Effector memory CD4-positive, alpha-beta T cell (primary cell): ENCODE results near the gene MYL6B.

Source experiments
- DNase-seq, 3 donors: peaks; one replicate each; pipeline ENCODE4 v3.0.0-alpha.2; 2020
- H3K27ac ChIP-seq: 2 replicates; pipeline ENCODE4 v1.7.0; 2013; ENCODE audit warnings: mild to moderate bottlenecking, low read length, moderate library complexity; ENCODE audit not compliant: insufficient read depth, poor library complexity, severe bottlenecking
- H3K27me3 ChIP-seq: replicated peaks from 2 replicates; pipeline ENCODE4 v1.7.0; 2013; ENCODE audit warnings: mild to moderate bottlenecking, low read length; ENCODE audit not compliant: insufficient read depth, control insufficient read depth, poor library complexity, severe bottlenecking
- H3K36me3 ChIP-seq: 2 replicates; pipeline ENCODE4 v1.7.0; 2013; ENCODE audit warnings: mild to moderate bottlenecking, low read length, moderate library complexity; ENCODE audit not compliant: control insufficient read depth, insufficient read depth
- H3K4me1 ChIP-seq: 2 replicates; pipeline ENCODE4 v1.7.0; 2013; ENCODE audit warnings: low read length, mild to moderate bottlenecking; ENCODE audit not compliant: control insufficient read depth, insufficient read depth, poor library complexity, severe bottlenecking
- H3K4me3 ChIP-seq: 2 replicates; pipeline ENCODE4 v1.7.0; 2013; ENCODE audit warnings: low read length, low read depth, mild to moderate bottlenecking; ENCODE audit not compliant: insufficient read depth, poor library complexity, severe bottlenecking
- H3K9me3 ChIP-seq: 2 replicates; pipeline ENCODE4 v1.7.0; 2013; ENCODE audit warnings: mild to moderate bottlenecking, low read length, moderate library complexity; ENCODE audit not compliant: control insufficient read depth

The MYL6B gene

DNA sequence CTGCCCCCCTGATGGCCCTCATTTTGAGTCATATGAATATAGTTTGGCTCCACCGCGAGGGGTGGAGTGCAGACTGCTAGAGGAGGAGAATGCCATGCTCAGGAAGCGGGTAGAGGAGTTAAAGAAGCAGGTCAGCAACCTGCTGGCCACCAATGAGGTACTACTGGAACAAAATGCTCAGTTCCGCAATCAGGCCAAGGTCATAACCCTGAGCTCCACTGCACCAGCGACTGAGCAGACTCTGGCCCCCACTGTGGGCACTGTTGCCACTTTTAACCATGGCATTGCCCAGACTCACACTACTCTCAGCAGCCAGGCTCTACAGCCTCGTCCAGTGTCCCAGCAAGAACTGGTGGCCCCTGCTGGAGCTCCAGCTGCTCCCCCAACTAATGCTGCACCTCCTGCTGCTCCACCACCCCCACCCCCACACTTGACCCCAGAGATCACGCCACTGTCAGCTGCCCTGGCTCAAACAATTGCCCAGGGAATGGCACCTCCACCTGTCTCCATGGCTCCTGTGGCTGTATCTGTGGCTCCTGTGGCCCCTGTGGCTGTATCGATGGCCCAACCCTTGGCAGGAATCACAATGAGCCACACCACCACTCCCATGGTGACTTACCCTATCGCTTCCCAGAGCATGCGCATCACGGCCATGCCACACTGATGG is 31.1 kb upstream of the MYL6B start:
- peaks cover 34% of the 10 kb centered on the region for H3K4me1 ChIP-seq
- no peaks in the 10 kb centered on the region for H3K27me3 ChIP-seq
- no peak overlapping the region for H3K27ac ChIP-seq
- no peaks in the 10 kb centered on the region for H3K9me3 ChIP-seq
- DNase-seq = no peak
- H3K4me3 ChIP-seq = no peak overlapping the region
- peaks cover 16% of the 10 kb centered on the region for H3K36me3 ChIP-seq

DNA sequence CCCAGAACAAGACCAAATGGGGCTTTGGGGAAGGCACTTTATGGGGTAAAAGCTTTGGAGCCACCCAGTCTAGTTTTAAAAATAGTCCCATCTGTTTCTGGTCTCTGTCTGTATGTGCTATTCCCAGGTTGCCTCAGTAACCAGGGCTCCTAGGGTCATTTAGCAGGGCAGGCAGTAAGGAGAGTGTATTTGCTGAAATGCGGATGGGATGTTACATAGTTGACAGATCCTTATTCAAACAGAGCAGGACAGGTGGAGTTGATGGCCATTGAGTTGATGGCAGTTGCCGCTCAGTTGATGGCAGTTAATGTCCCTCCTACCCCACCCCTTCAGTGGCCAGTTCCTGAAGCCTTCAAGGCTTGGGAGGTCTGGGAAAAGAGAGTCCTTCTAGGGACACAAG is 29.8 kb upstream of the MYL6B start:
- Histone ChIP-seq H3K36me3 (peaks cover 16% of the 10 kb centered on the region), H3K27ac (no peak overlapping the region), H3K4me1 (peaks cover 37% of the 10 kb centered on the region), H3K4me3 (no peak overlapping the region), H3K27me3 (no peaks in the 10 kb centered on the region), H3K9me3 (no peaks in the 10 kb centered on the region)
- no peak for DNase-seq

DNA sequence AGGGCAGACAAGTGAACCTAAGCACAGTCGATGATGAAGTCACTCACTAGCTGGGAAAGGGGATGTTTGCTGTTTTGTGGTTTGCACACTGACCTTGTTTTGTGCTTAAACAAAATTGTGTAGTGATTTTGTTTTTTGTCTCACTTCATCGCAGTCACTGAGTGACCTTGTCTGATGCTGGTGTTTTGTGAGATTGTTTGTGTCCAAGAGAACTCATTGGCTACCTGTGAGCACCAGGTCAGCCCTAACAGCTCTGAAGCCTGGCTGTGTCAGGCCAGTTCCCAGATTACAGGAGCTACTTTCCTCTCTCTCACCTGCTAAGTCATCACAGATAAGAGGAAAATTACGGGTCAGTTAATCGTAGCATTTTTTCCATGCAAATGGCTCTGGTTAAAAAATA is 28.3 kb upstream of the MYL6B start:
- no peak overlapping the region for H3K27ac ChIP-seq
- H3K9me3 ChIP-seq = no peaks in the 10 kb centered on the region

DNA sequence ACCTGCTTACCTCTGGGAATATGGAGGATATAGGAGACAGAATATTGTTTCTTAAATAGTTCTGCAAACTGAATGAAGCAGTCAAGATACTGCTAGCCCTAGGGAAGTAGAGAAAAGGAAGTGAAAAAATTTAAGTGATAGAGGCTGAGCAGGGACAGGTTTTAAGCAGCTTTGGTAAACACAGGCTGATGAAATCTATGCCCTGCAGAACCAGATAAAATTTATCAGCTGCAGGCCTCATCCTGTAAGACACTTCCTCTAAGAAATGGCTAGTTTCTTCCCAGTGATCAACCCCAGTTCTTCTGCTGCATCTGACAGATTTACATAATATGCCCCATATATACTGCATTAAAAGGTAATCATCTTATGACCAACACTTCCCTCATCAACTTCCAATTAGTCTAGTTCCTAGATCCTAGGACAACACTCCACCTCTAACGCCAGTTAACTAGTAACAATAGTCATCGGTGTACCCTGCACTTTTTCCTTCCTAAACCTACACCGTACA is 25.6 kb upstream of the MYL6B start:
- H3K4me1 ChIP-seq = peaks cover 34% of the 10 kb centered on the region
- peak overlapping the region; percentile 73 for H3K27ac ChIP-seq
- no peaks in the 10 kb centered on the region for H3K27me3 ChIP-seq
- H3K4me3 ChIP-seq = no peak overlapping the region
- DNase-seq = no peak
- peaks cover 21% of the 10 kb centered on the region for H3K36me3 ChIP-seq
- no peaks in the 10 kb centered on the region for H3K9me3 ChIP-seq

More for the DNA sequence above, 28.3 kb upstream of the MYL6B start:
- no peak for DNase-seq
- Histone ChIP-seq H3K4me3 (no peak overlapping the region), H3K4me1 (peaks cover 27% of the 10 kb centered on the region), H3K36me3 (peaks cover 16% of the 10 kb centered on the region), H3K27me3 (no peaks in the 10 kb centered on the region)

DNA sequence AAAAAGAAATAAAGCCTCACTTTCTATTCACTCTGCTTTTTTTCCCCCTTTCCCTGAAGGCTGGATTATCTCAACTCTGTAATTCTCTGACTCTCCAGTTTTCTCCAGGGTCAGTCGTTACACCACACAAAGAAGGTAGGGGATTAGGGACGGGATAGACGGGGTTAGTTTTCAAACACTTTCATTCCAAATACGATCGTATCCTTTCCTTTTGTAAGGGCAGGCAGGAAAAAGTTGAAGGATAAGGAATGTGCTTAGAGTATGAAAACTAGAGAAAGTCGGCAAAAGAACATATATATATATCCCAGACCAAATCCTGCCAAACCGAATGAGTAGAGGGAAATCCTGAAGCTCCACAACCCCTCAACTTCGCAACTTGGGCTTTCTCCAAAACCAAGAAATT is 24.9 kb upstream of the MYL6B start:
- no peak for DNase-seq
- peaks cover 34% of the 10 kb centered on the region for H3K4me1 ChIP-seq
- peak overlapping the region; percentile 73 for H3K27ac ChIP-seq
- H3K4me3 ChIP-seq = peak overlapping the region; percentile 36
- H3K27me3 ChIP-seq = no peaks in the 10 kb centered on the region
- no peaks in the 10 kb centered on the region for H3K9me3 ChIP-seq
- H3K36me3 ChIP-seq = peaks cover 24% of the 10 kb centered on the region

DNA sequence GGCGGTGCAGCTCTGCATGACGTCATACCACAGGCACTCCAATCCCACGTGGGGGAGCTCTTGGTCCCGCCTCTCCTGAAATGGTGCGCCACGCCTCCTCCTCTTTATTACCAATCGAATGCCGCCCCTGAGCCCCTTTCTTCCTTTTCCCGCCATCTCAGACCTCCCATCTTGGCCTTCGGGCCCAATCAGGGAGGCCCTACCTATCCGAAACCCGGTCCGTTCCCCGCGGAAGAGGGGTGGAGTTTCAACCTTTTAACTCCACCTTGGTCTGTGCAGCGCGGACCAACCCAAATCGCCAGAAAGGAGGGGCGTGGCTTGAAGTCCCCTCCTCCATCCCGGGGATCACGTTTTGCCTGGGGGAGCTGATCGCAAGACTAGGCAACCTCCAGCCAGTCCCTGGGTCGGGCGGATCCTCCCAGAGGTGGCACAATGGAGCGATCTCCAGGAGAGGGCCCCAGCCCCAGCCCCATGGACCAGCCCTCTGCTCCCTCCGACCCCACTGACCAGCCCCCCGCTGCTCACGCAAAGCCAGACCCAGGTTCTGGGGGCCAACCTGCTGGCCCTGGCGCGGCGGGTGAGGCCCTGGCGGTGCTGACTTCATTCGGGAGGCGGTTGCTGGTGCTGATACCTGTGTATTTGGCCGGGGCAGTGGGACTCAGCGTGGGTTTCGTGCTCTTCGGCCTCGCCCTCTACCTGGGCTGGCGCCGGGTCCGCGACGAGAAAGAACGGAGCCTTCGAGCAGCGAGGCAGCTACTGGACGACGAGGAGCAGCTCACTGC is 24.3 kb upstream of the MYL6B start, which contains the start of gene ESYT1:
Gene ESYT1 (plus strand): TSS at position 380 of the 782 bp plus-strand sequence. CDS start 53 bp downstream, at position 433.
- peak; percentile 97 to 99 (median 98) for DNase-seq
- no peaks in the 10 kb centered on the region for H3K27me3 ChIP-seq
- H3K9me3 ChIP-seq = no peaks in the 10 kb centered on the region
- H3K4me1 ChIP-seq = peaks cover 34% of the 10 kb centered on the region
- H3K27ac ChIP-seq = peak within 1 kb of the TSS; percentile 76
- H3K36me3 ChIP-seq = peaks cover 30% of the 10 kb centered on the region
- H3K4me3 ChIP-seq = peak within 1 kb of the TSS; percentile 71

DNA sequence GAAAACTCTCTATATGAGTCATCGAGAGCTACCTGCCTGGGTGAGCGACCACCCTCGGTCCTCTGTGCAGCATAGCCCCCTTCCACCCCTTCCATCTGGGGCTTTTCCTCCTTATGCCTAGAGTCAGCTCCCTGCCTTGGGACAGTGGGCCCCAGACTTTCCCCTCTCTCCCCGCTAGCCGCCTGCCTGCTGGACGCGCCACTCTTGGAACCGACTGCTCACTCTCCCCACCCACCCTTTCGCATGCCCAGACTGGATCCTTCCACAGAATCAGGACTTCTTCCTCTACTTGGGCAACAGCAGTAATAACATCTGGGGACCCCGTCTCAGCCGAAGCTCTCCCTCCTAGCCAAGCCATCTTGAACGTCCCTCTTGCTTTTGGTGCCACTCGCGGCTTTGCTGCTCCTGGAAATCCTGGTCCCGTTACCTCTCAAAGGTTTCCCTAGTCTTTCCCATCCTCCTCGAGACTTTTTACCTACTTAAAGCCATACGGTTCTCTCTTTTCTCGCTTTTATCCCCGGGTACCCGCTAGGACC is 23.6 kb upstream of the MYL6B start:
- no peaks in the 10 kb centered on the region for H3K27me3 ChIP-seq
- H3K27ac ChIP-seq = peak overlapping the region; percentile 76
- no peaks in the 10 kb centered on the region for H3K9me3 ChIP-seq
- peak overlapping the region; percentile 71 for H3K4me3 ChIP-seq
- peaks cover 34% of the 10 kb centered on the region for H3K4me1 ChIP-seq
- H3K36me3 ChIP-seq = peaks cover 36% of the 10 kb centered on the region
- no peak for DNase-seq

DNA sequence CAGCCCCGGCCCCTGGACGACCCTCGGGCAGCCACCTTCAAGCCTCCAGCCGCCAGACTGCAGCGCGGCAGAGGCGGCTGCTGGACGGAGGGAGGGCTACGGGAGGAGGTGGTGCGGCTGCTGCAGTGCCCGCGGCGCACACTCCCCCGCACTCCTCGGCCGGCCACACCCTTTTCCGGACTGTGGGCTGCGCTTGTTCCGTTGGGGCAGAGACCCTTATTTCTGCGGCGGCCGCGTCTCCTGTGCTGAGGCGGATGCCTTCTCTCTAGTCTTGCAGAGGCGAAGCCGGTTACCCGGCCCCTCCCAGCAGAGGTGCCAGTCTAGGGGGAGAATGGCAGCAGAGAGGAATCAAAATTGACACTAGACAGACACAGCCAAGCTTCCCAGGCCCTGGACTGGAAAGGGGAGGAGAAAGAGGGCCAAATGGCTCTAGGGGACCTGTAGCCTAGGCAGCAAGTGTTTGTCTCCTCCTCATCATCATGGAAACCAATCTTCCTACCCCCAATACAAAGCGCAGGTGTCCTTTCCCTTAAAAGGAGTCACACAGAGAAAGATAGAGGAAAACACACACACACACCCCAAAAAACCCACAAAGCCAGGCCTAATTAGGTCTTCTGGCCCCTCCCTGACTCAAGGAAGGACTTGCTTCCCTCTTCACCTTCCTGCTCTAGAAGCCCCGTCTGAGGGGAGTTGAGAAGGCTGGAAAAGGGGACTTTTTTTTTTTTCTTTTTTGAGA is 23.0 kb upstream of the MYL6B start:
- Histone ChIP-seq H3K36me3 (peaks cover 43% of the 10 kb centered on the region), H3K4me3 (peak overlapping the region; percentile 71), H3K27ac (peak overlapping the region; percentile 76), H3K27me3 (no peaks in the 10 kb centered on the region), H3K9me3 (no peaks in the 10 kb centered on the region), H3K4me1 (peaks cover 34% of the 10 kb centered on the region)
- DNase-seq = peak; percentile 62 to 64 (median 62)

DNA sequence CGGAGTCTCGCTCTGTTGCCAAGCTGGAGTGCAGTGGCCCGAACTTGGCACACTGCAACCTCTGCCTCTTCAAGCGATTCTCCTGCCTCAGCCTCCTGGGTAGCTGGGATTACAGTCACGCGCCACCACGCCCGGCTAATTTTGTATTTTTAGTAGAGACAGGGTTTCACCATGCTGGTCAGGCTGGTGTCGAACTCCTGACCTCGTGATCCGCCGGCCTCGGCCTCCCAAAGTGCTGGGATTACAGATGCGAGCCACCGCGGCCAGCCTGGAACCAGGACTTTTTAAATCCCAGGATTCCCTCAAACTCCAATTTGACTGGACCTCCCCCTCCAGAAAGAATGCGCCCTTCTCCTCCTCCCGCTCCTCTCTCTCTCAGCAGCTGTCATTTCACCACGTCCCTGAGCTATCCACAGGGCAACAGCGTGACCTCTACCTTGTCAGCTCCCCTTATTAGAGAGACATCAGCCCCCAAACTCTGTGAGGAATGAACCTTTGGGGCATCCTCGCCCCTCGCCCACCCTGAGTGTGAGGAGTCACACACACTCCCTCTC is 22.4 kb upstream of the MYL6B start:
- Histone ChIP-seq H3K4me3 (peak overlapping the region; percentile 71), H3K9me3 (no peaks in the 10 kb centered on the region), H3K27ac (peak overlapping the region; percentile 76), H3K36me3 (peaks cover 49% of the 10 kb centered on the region), H3K27me3 (no peaks in the 10 kb centered on the region), H3K4me1 (peaks cover 34% of the 10 kb centered on the region)
- DNase-seq = no peak
